H54 (cell line): ENCODE data around the gene ATXN7.

ENCODE experiments used
- DNase-seq: peaks from one replicate; pipeline ENCODE4 v3.0.0; 2011; ENCODE audit warnings: low spot score, mixed read lengths; ENCODE audit not compliant: insufficient read length
- FAIRE-seq: peaks from 3 replicates; lab custom pipeline; 2011; peaks lifted over from hg19 to GRCh38; lab: Jason Lieb, UNC
- POLR2A ChIP-seq: IDR thresholded peaks from 2 replicates; pipeline ENCODE4 v1.6.1; 2011; ENCODE audit warnings: low read depth, mild to moderate bottlenecking, low read length

ATXN7 gene

GRCh38 chr3:63963496-63963895, 99.8 kb downstream of the ATXN7 start:
- no peak for DNase-seq
- TF ChIP-seq POLR2A, result no peak
- FAIRE-seq, result no peak

GRCh38 chr3:63964681-63965485, 101.2 kb downstream of the ATXN7 start:
- DNase-seq, result no peak
- TF ChIP-seq POLR2A, result no peak
- FAIRE-seq, result no peak

GRCh38 chr3:63966007-63966406, 102.3 kb downstream of the ATXN7 start:
- no peak for TF ChIP-seq POLR2A
- DNase-seq (no peak), FAIRE-seq (no peak)

GRCh38 chr3:63966871-63967270, 103.2 kb downstream of the ATXN7 start:
- DNase-seq, result no peak
- TF ChIP-seq POLR2A, result no peak
- no peak for FAIRE-seq

GRCh38 chr3:63967675-63968611, 104.3 kb downstream of the ATXN7 start:
- TF ChIP-seq POLR2A, result no peak
- DNase-seq (no peak), FAIRE-seq (peak; percentile 38)

GRCh38 chr3:63968612-63969350, 105.1 kb downstream of the ATXN7 start:
- no peak for TF ChIP-seq POLR2A
- FAIRE-seq, result no peak
- no peak for DNase-seq

- peak; percentile 43 for FAIRE-seq
- DNase-seq, result no peak
- no peak for TF ChIP-seq POLR2A
Observed at GRCh38 chr3:63969876-63970275, 106.2 kb downstream of the ATXN7 start.

- TF ChIP-seq POLR2A, result no peak
- DNase-seq (no peak), FAIRE-seq (no peak)
Observed at GRCh38 chr3:63970631-63971475, 107.2 kb downstream of the ATXN7 start.

GRCh38 chr3:63972196-63972595, 108.5 kb downstream of the ATXN7 start:
- FAIRE-seq (peak; percentile 50), DNase-seq (no peak)
- no peak for TF ChIP-seq POLR2A

- TF ChIP-seq POLR2A, result no peak
- no peak for FAIRE-seq
- DNase-seq, result no peak
Observed at GRCh38 chr3:63972987-63973386, 109.3 kb downstream of the ATXN7 start.

GRCh38 chr3:63973406-63973805, 109.7 kb downstream of the ATXN7 start:
- no peak for FAIRE-seq
- TF ChIP-seq POLR2A, result no peak
- no peak for DNase-seq

GRCh38 chr3:63974451-63974850, 110.8 kb downstream of the ATXN7 start:
- no peak for FAIRE-seq
- DNase-seq, result no peak
- TF ChIP-seq POLR2A, result no peak

GRCh38 chr3:63975723-63976122, 112.1 kb downstream of the ATXN7 start:
- no peak for DNase-seq
- TF ChIP-seq POLR2A, result no peak
- peak; percentile 65 for FAIRE-seq
